22Rv1 (cell line): ENCODE measurements around the gene SAE1.

Experiments used
- ZFX ChIP-seq: fragments of 450-650 bp; IDR thresholded peaks from 2 replicates; pipeline ENCODE4 v1.6.1; 2017; ENCODE audit warnings: antibody characterized with exemption, borderline replicate concordance
- TF ChIP-seq, protein P1 (sequence below): fragments of 450-650 bp; IDR thresholded peaks from 2 replicates; pipeline ENCODE4 v1.5.1; 2017; ENCODE audit warnings: mild to moderate bottlenecking

DNA sequence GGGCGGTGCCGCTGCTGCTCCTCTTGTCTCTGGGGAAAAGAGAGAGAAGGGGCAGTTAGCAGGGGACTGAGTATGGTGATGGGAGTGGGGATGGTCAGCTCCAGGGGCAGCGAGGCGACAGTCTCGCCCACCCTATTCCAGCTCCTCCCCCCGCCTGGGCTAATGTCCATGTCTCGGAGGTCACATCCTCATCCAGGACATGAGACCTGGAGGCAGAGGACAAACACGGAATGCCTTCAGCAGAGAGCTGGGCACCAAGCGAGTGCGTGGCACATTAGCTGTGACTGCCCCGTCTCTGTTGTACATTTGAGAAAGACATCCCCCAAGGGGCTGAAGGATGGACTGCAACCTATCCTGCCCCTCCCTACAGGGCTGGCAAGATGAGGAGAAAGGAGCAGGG lies 91.3 kb downstream of the SAE1 start:
- TF ChIP-seq, protein P1, sequence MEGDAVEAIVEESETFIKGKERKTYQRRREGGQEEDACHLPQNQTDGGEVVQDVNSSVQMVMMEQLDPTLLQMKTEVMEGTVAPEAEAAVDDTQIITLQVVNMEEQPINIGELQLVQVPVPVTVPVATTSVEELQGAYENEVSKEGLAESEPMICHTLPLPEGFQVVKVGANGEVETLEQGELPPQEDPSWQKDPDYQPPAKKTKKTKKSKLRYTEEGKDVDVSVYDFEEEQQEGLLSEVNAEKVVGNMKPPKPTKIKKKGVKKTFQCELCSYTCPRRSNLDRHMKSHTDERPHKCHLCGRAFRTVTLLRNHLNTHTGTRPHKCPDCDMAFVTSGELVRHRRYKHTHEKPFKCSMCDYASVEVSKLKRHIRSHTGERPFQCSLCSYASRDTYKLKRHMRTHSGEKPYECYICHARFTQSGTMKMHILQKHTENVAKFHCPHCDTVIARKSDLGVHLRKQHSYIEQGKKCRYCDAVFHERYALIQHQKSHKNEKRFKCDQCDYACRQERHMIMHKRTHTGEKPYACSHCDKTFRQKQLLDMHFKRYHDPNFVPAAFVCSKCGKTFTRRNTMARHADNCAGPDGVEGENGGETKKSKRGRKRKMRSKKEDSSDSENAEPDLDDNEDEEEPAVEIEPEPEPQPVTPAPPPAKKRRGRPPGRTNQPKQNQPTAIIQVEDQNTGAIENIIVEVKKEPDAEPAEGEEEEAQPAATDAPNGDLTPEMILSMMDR = no peak
- TF ChIP-seq ZFX = no peak
